Activated CD4-positive, CD25-positive, alpha-beta regulatory T cell treated with anti-CD3 and anti-CD28 coated beads, Interleukin-2, amount 50 U/mL, for 24 hours (primary cell): Measurements from ENCODE around the gene ATP9A.
"Not testable (repeated sequence)": the region's sequence is repeated elsewhere in the genome, so short reads cannot be mapped to it uniquely, and the experiment has no call there.

Experiments used
- ATAC-seq, 2 donors: fragments of 150-1000 bp; cut with Tn5 transposase; one replicate each; pipeline ENCODE4 v1.10.0; 2021; ENCODE audit warnings: mild to moderate bottlenecking in 1 of 2, moderate library complexity in 1 of 2

Gene ATP9A

GRCh38 chr20:51722246-51722645 lies 45.9 kb downstream of the ATP9A start:
- not testable (repeated sequence) for ATAC-seq

- ATAC-seq = no peak
These were observed 47.3 kb downstream of the ATP9A start for GRCh38 chr20:51720854-51721253.

GRCh38 chr20:51720384-51720783 lies 47.8 kb downstream of the ATP9A start:
- no peak for ATAC-seq

- ATAC-seq = no peak
These were observed 52.4 kb downstream of the ATP9A start for GRCh38 chr20:51715856-51716185.

- no peak for ATAC-seq
These were observed 52.9 kb downstream of the ATP9A start for GRCh38 chr20:51715163-51715855.

- no peak for ATAC-seq
These were observed 55.0 kb downstream of the ATP9A start for GRCh38 chr20:51713213-51713598.

GRCh38 chr20:51712501-51713212 lies 55.5 kb downstream of the ATP9A start:
- no peak for ATAC-seq

GRCh38 chr20:51711426-51711825 lies 56.8 kb downstream of the ATP9A start:
- ATAC-seq = no peak

GRCh38 chr20:51710361-51710894 lies 57.8 kb downstream of the ATP9A start:
- ATAC-seq = no peak

GRCh38 chr20:51705400-51705799 lies 62.8 kb downstream of the ATP9A start:
- ATAC-seq = no peak

GRCh38 chr20:51703400-51704287 lies 64.5 kb downstream of the ATP9A start:
- no peak for ATAC-seq

GRCh38 chr20:51702556-51702955 lies 65.6 kb downstream of the ATP9A start:
- ATAC-seq = no peak

GRCh38 chr20:51700809-51701285 lies 67.3 kb downstream of the ATP9A start:
- no peak for ATAC-seq

- ATAC-seq = no peak
These were observed 69.9 kb downstream of the ATP9A start for GRCh38 chr20:51698252-51698651.

GRCh38 chr20:51697096-51697826 lies 70.9 kb downstream of the ATP9A start:
- no peak for ATAC-seq

- no peak for ATAC-seq
These were observed 71.7 kb downstream of the ATP9A start for GRCh38 chr20:51696304-51697071.

- peak in 1 of 2 donors; percentile 38 for ATAC-seq
These were observed 72.5 kb downstream of the ATP9A start for GRCh38 chr20:51695574-51696303.

- no peak for ATAC-seq
These were observed 75.3 kb downstream of the ATP9A start for GRCh38 chr20:51692806-51693400.

GRCh38 chr20:51691703-51692102 lies 76.5 kb downstream of the ATP9A start:
- ATAC-seq = no peak

GRCh38 chr20:51688600-51689244 lies 79.5 kb downstream of the ATP9A start:
- no peak for ATAC-seq
